Endothelial cell of umbilical vein (primary cell): ENCODE data around the gene QRFP. TPM values are rescaled to one million over a fixed set of nuclear protein-coding genes. Genes with fewer than 3 reads are reported as not detected.

Experiments
- BruUV-seq: library from RNA; stranded (reverse); fragments of 400-500 nt; replicated peaks from 2 replicates; lab custom pipeline; 2021; lab: Mats Ljungman, UMichigan
- CTCF ChIA-PET: fragments of 300-600, 350-600 bp; sonication (Branson Sonifier 250); formaldehyde crosslinking; loops from one replicate; lab custom pipeline; 2021; ENCODE audit warnings: antibody characterized with exemption, inconsistent platforms; lab: Charles Lee
- POLR2A ChIA-PET: fragments of 300-600, 350-600 bp; sonication (Branson Sonifier 250); formaldehyde crosslinking; loops from one replicate; lab custom pipeline; 2021; ENCODE audit warnings: antibody characterized with exemption, inconsistent platforms; lab: Charles Lee
- DNase-seq: peaks from one replicate; pipeline ENCODE4 v3.0.0-alpha.2; 2011; ENCODE audit warnings: low read depth, low spot score
- FAIRE-seq: peaks from 2 replicates; lab custom pipeline; 2011; peaks lifted over from hg19 to GRCh38; lab: Jason Lieb, UNC
- H2AFZ ChIP-seq: 2 replicates; pipeline ENCODE4 v1.6.0; 2012; ENCODE audit warnings: low read depth, low read length, control low read depth, inconsistent platforms
- H3K27ac ChIP-seq: 2 replicates; pipeline ENCODE4 v1.5.1; 2011; ENCODE audit warnings: low read depth, mild to moderate bottlenecking, control low read depth, low read length, moderate library complexity; ENCODE audit not compliant: insufficient read depth
- H3K27me3 ChIP-seq, 2 experiments: 2 replicates each; pipeline versions ENCODE4 v1.6.0 to v1.6.1; 2011; ENCODE audit warnings: low read length in 2 of 2, mixed read lengths in 1 of 2; ENCODE audit not compliant: control insufficient read depth in 2 of 2, insufficient read depth in 2 of 2
- H3K36me3 ChIP-seq, 2 experiments: 2 replicates in 1 of 2; 3 replicates in 1 of 2; pipeline ENCODE4 v1.5.1; 2011; ENCODE audit warnings: low read length in 2 of 2, mild to moderate bottlenecking in 1 of 2, moderate library complexity in 1 of 2; ENCODE audit not compliant: control insufficient read depth in 2 of 2, insufficient read depth in 2 of 2; ENCODE audit errors: extremely low read depth in 1 of 2
- H3K4me1 ChIP-seq: 3 replicates; pipeline ENCODE4 v1.5.1; 2011; ENCODE audit warnings: mild to moderate bottlenecking, low read length; ENCODE audit not compliant: control insufficient read depth, insufficient read depth; ENCODE audit errors: extremely low read depth
- H3K4me2 ChIP-seq: 2 replicates; pipeline ENCODE4 v1.6.1; 2011; ENCODE audit warnings: low read length, control low read depth, mixed read lengths; ENCODE audit not compliant: insufficient read depth
- H3K4me3 ChIP-seq, 3 experiments: fragments of 200-600 bp in 1 of 3; sonication (generic), shearing (Covaris generic) in 1 of 3; replicated peaks in 1 of 3; 2 replicates each; pipeline ENCODE4 v1.5.1; 2011 to 2016; ENCODE audit warnings: control low read depth in 3 of 3, low read length in 3 of 3, mild to moderate bottlenecking in 2 of 3, inconsistent platforms in 1 of 3, low read depth in 1 of 3, moderate library complexity in 1 of 3; ENCODE audit not compliant: insufficient read depth in 1 of 3
- H3K79me2 ChIP-seq: 2 replicates; pipeline ENCODE4 v1.6.0; 2012; ENCODE audit warnings: low read length, inconsistent platforms; ENCODE audit not compliant: control insufficient read depth, insufficient read depth
- H3K9ac ChIP-seq: replicated peaks from 2 replicates; pipeline ENCODE3; 2011; ENCODE audit warnings: low read length, control low read depth; ENCODE audit not compliant: insufficient read depth; ENCODE audit errors: extremely low read depth
- H3K9me1 ChIP-seq: replicated peaks from 3 replicates; pipeline ENCODE4 v1.6.0; 2011; ENCODE audit warnings: mild to moderate bottlenecking, low read length; ENCODE audit not compliant: control insufficient read depth, insufficient read depth; ENCODE audit errors: extremely low read depth
- H3K9me3 ChIP-seq: replicated peaks from 2 replicates; pipeline ENCODE4 v1.5.1; 2012; ENCODE audit warnings: low read length, inconsistent platforms; ENCODE audit not compliant: control insufficient read depth, insufficient read depth
- H4K20me1 ChIP-seq: replicated peaks from 2 replicates; pipeline ENCODE3; 2011; ENCODE audit warnings: mild to moderate bottlenecking, low read length; ENCODE audit not compliant: control insufficient read depth, insufficient read depth; ENCODE audit errors: extremely low read depth
- CTCF ChIP-seq, 2 donors: IDR thresholded peaks; 1 replicate in 1 of 2; 2 replicates in 1 of 2; pipeline ENCODE4 v1.5.1; 2011; ENCODE audit warnings: low read length in 2 of 2, mild to moderate bottlenecking in 2 of 2, moderate library complexity in 2 of 2, control low read depth in 1 of 2, inconsistent platforms in 1 of 2, low read depth in 1 of 2; ENCODE audit not compliant: insufficient read depth in 1 of 2; ENCODE audit errors: extremely low read depth in 1 of 2
- EZH2 ChIP-seq: IDR thresholded peaks from 2 replicates; pipeline ENCODE4 v1.6.1; 2012; ENCODE audit warnings: borderline replicate concordance, low read depth, mild to moderate bottlenecking, moderate library complexity, low read length, inconsistent platforms; ENCODE audit not compliant: severe bottlenecking
- FOS ChIP-seq: IDR thresholded peaks from 2 replicates; pipeline ENCODE4 v1.6.1; 2011; ENCODE audit warnings: mild to moderate bottlenecking, low read length, moderate library complexity, borderline replicate concordance; ENCODE audit not compliant: insufficient read depth
- GATA2 ChIP-seq: IDR thresholded peaks from 2 replicates; pipeline ENCODE4 v1.7.0; 2011; ENCODE audit warnings: low read depth, mild to moderate bottlenecking, moderate library complexity, mixed read lengths, low read length; ENCODE audit not compliant: insufficient read length, insufficient read depth
- JUN ChIP-seq: IDR thresholded peaks from 2 replicates; pipeline ENCODE4 v1.6.1; 2011; ENCODE audit warnings: borderline replicate concordance, low read depth; ENCODE audit not compliant: insufficient read length, insufficient read depth
- MAX ChIP-seq: IDR thresholded peaks from 2 replicates; pipeline ENCODE4 v1.6.1; 2011; ENCODE audit not compliant: insufficient read depth, insufficient read length
- MYC ChIP-seq: IDR thresholded peaks from one replicate; pipeline ENCODE4 v1.6.1; 2011; ENCODE audit warnings: mild to moderate bottlenecking, low read depth, low read length
- POLR2A ChIP-seq: IDR thresholded peaks from 2 replicates; pipeline ENCODE4 v1.6.1; 2012; ENCODE audit warnings: low read depth, mild to moderate bottlenecking, control low read depth, low read length
- POLR2AphosphoS5 ChIP-seq: IDR thresholded peaks from 2 replicates; pipeline ENCODE4 v1.6.1; 2012; ENCODE audit warnings: low read depth, mild to moderate bottlenecking, control low read depth, low read length, moderate library complexity; ENCODE audit not compliant: insufficient read depth
- dilution Hi-C: fragments of 300-500 bp; cut with MboI; formaldehyde crosslinking; loops from one replicate; pipeline ENCODE4 v1.15.0; 2019; ENCODE audit warnings: low sequenced_read_pairs; ENCODE audit not compliant: extremely low pct_ligation_motif_present
- intact Hi-C: fragments of 100-400 bp; cut with micrococcal nuclease; formaldehyde crosslinking; loops from one replicate; pipeline ENCODE4 v1.10.0; 2022
- polyA plus RNA-seq, 4 experiments: library from polyadenylated mRNA; depleted of rRNA in 3 of 4; stranded (reverse) in 3 of 4; unstranded in 1 of 4; fragments of >200 nt; gene quantifications; 2 replicates each; pipeline versions ENCODE4 v1.2.1 to v1.2.3, GENCODE V29; 2011 to 2012; ENCODE audit warnings: missing spikeins in 1 of 4
- total RNA-seq: library from RNA; stranded (reverse); gene quantifications from 2 replicates; pipeline ENCODE4 v1.2.3, GENCODE V29; 2021

QRFP gene
- total and polyA plus RNA-seq, 2 donors (not counting 3 experiments of a cell fraction or from before 2014, with no cell fraction given): not detected

GRCh38 chr9:130927338-130927737, 30.7 kb upstream of the QRFP start:
- Histone ChIP-seq H3K4me2 (no peak overlapping the region), H3K9ac (no peak overlapping the region), H4K20me1 (no peaks in the 10 kb centered on the region), H3K27me3 (peaks cover 0 to 7% of the 10 kb centered on the region in 2 experiments), H3K9me3 (no peaks in the 10 kb centered on the region), H3K36me3 (no peaks in the 10 kb centered on the region), H3K4me3 (no peak overlapping the region), H3K27ac (no peak overlapping the region), H3K9me1 (no peaks in the 10 kb centered on the region), H3K79me2 (no peaks in the 10 kb centered on the region), H3K4me1 (peaks cover 7% of the 10 kb centered on the region), H2AFZ (no peak overlapping the region)
- no TSS peak for BruUV-seq
- ChIA-PET CTCF (interaction anchor here (1.0 to 2.8 kb wide), 3 partner anchors 14 to 86 kb away, joined by 3 to 10 read pairs (median 7); no protein-coding TSS in a partner anchor), POLR2A (no interaction called here)
- DNase-seq: no peak
- dilution Hi-C loops: no loop called here
- no peak for FAIRE-seq
- intact Hi-C loops: no loop called here
- TF ChIP-seq MYC (no peak), GATA2 (no peak), CTCF (IDR thresholded peaks at IDR 0.05; ENCODE audit: extremely low read depth in 1 of 2, insufficient read depth in 1 of 2, low read depth in 1 of 2, low read length in 2 of 2) (no peak), JUN (no peak), FOS (no peak), MAX (no peak), EZH2 (no peak), POLR2AphosphoS5 (no peak), POLR2A (no peak)
